GM12878 (cell line): Measurements from ENCODE around the gene SLC27A5. TPM values are rescaled to one million over a fixed set of nuclear protein-coding genes. Genes with fewer than 3 reads are reported as not detected.

Experiments used
- EZH2 ChIP-seq: IDR thresholded peaks from 2 replicates; pipeline ENCODE4 v1.6.1; 2012; ENCODE audit warnings: low read depth, mild to moderate bottlenecking, control low read depth, inconsistent platforms, low read length, borderline replicate concordance; ENCODE audit not compliant: control insufficient read depth
- FOS ChIP-seq: IDR thresholded peaks from 3 replicates; pipeline ENCODE4 v1.6.1; 2011; ENCODE audit warnings: borderline replicate concordance; ENCODE audit not compliant: insufficient read length; ENCODE audit errors: extremely low read depth
- GABPA ChIP-seq: IDR thresholded peaks from 2 replicates; pipeline ENCODE4 v1.6.1; 2014; ENCODE audit warnings: antibody characterized with exemption, low read depth, mild to moderate bottlenecking, inconsistent platforms
- JUND ChIP-seq: IDR thresholded peaks from 2 replicates; pipeline ENCODE4 v1.6.1; 2012; ENCODE audit warnings: low read depth, mild to moderate bottlenecking, low read length, improper control_type of control experiment, moderate library complexity
- NBN ChIP-seq: fragments of 450-650 bp; IDR thresholded peaks from 2 replicates; pipeline ENCODE4 v1.6.1; 2016
- RCOR1 ChIP-seq: conservative IDR thresholded peaks from 2 replicates; pipeline ENCODE4 v1.6.1; 2012; ENCODE audit warnings: low read depth, low read length, improper control_type of control experiment
- ZBTB4 ChIP-seq: fragments of 450-650 bp; formaldehyde crosslinking; IDR thresholded peaks from 2 replicates; pipeline ENCODE4 v1.4.0; 2022; ENCODE audit warnings: mild to moderate bottlenecking, moderate library complexity
- polyA plus RNA-seq, 11 experiments: library from polyadenylated mRNA; depleted of rRNA in 4 of 11; unstranded in 6 of 11; stranded (reverse) in 5 of 11; fragments of >200 nt; fragmentation: Nextera tagmentation in 4 of 11; fragmentation: Illumina TruSeq in 1 of 11; extraction: Ambion mirVana in 4 of 11; extraction: Trizol in 1 of 11; gene quantifications; 1 replicate in 1 of 11; 2 replicates in 10 of 11; pipeline versions ENCODE4 v1.2.1 to v1.2.3, GENCODE V29; 2011 to 2016; ENCODE audit warnings: inconsistent platforms in 2 of 11, missing spikeins in 2 of 11, low read depth in 1 of 11
- total RNA-seq, 4 experiments: library from RNA; depleted of rRNA in 3 of 4; stranded (reverse); fragments of >200 nt in 3 of 4; fragmentation: Illumina TruSeq in 1 of 4; extraction: Trizol in 1 of 4; gene quantifications; 2 replicates each; pipeline versions ENCODE4 v1.2.1 to v1.2.3, GENCODE V29; 2013 to 2021
- TF ChIP-seq, protein P1 (sequence below): fragments of 450-650 bp; conservative IDR thresholded peaks from 2 replicates; pipeline ENCODE4 v1.6.1; 2017; ENCODE audit warnings: mild to moderate bottlenecking, moderate library complexity

The SLC27A5 gene
- total and polyA plus RNA-seq, 10 of the 15 experiments (the other 5 are each of a cell fraction or from before 2014, with no cell fraction given): 21.2 to 127 (median 31.8) TPM

DNA sequence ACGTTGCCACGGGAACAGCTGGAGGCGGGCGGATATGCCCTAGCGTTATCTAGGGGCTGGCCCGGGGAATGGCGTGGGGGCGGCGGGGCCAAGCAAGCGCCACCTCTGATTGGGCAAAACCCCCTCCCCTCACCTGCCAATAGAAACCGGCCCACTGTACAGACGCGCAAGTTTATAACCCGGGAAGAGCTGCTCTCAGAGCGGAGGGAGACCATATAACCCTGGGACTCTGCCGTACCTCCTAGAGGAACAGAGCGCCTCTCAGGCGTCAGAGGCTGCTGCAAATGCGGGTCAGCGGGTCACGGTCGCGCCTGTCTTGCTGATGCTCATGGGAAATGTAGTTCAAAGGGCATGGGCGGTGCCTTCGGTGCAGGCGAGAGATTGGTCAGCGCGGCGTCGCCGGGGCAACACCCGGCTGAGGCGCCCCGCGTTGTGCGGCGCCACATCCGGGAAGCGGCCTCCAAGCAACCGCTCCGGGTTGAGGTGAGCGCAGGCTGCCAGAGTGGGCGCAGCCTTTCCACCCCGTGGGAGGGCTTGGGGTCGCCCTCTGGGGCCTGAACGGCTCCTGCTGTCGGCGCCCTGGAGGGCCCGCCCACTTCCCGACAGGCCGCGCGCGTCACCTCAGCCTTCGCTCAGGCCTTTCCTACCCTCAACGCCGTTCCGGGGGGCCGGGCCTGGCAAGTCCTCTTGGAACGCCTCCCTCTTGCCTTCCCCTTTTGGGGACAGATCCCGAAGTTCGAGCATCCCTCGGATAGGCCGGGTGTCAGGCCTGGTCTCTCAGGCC is 35.9 kb downstream of the SLC27A5 start, which contains the start of gene ZNF446 (continued):
- TF ChIP-seq EZH2: no peak
- TF ChIP-seq RCOR1: 0 out of 2 replicates have a peak, but pooled peaks have one; percentile 26
- no peak for TF ChIP-seq FOS
- no peak for TF ChIP-seq ZBTB4 (CRISPR knock-in tag)
- TF ChIP-seq GABPA: peak; percentile 80
- TF ChIP-seq, protein P1, sequence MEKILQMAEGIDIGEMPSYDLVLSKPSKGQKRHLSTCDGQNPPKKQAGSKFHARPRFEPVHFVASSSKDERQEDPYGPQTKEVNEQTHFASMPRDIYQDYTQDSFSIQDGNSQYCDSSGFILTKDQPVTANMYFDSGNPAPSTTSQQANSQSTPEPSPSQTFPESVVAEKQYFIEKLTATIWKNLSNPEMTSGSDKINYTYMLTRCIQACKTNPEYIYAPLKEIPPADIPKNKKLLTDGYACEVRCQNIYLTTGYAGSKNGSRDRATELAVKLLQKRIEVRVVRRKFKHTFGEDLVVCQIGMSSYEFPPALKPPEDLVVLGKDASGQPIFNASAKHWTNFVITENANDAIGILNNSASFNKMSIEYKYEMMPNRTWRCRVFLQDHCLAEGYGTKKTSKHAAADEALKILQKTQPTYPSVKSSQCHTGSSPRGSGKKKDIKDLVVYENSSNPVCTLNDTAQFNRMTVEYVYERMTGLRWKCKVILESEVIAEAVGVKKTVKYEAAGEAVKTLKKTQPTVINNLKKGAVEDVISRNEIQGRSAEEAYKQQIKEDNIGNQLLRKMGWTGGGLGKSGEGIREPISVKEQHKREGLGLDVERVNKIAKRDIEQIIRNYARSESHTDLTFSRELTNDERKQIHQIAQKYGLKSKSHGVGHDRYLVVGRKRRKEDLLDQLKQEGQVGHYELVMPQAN: peak; percentile 84
- no peak; the same call in 1 of the 2 replicates for TF ChIP-seq NBN
- TF ChIP-seq JUND: no peak
- TF ChIP-seq, all 136 proteins: peak for 63
